SU-DHL-6 (cell line): ENCODE data around the gene NFIA.

Source experiments
- CTCF ChIP-seq: fragments of 200-600 bp; sonication (generic); IDR thresholded peaks from one replicate; pipeline ENCODE4 v1.5.1; 2017; ENCODE audit warnings: antibody characterized with exemption, mild to moderate bottlenecking, low read length, moderate library complexity; ENCODE audit not compliant: insufficient read depth, poor library complexity, severe bottlenecking
- EZH2phosphoT487 ChIP-seq: fragments of 200-600 bp; sonication (generic), shearing (Covaris generic); conservative IDR thresholded peaks from 2 replicates; pipeline ENCODE4 v1.6.1; 2018; ENCODE audit warnings: mild to moderate bottlenecking, antibody characterized with exemption, low read length, moderate library complexity, mixed read lengths

GRCh38 chr1:61046434-61046833 lies 35.9 kb upstream of the NFIA start:
- TF ChIP-seq CTCF (no peak), EZH2phosphoT487 (no peak)
